Adrenal gland (tissue), 12 donors: ENCODE results near the gene LRP1. TPM values are rescaled to one million over a fixed set of nuclear protein-coding genes. Genes with fewer than 3 reads are reported as not detected.
A peak's percentile ranks its signal among the peaks of the same experiment; 100 is the strongest.

Experiments
- DNase-seq, 7 donors: peaks; one replicate each; pipeline ENCODE4 v3.0.0-alpha.2; 2019 to 2020
- H3K27ac ChIP-seq, 5 donors: fragments of 200-600 bp; sonication (generic) in 4 of 5; 1 replicate in 3 of 5; 2 replicates in 2 of 5; pipeline versions ENCODE4 v1.5.1 to v1.8.0; 2016 to 2020; ENCODE audit warnings: mild to moderate bottlenecking in 1 of 5
- H3K27me3 ChIP-seq: fragments of 200-600 bp; 2 replicates; pipeline ENCODE4 v1.8.0; 2021
- H3K36me3 ChIP-seq, 2 donors: fragments of 200-600 bp; replicated peaks in 1 of 2; 1 replicate in 1 of 2; 2 replicates in 1 of 2; pipeline versions ENCODE4 v1.5.1 to v1.8.0; 2018 to 2022
- H3K4me1 ChIP-seq, 2 donors: fragments of 200-600 bp; replicated peaks in 1 of 2; 1 replicate in 1 of 2; 2 replicates in 1 of 2; pipeline versions ENCODE4 v1.5.1 to v1.8.0; 2018 to 2021
- H3K4me3 ChIP-seq, 4 donors: fragments of 200-600 bp; sonication (generic) in 3 of 4; one replicate each; pipeline ENCODE4 v1.5.1; 2016 to 2018
- H3K9me3 ChIP-seq, 3 donors: fragments of 200-600 bp; sonication (generic) in 1 of 3; replicated peaks in 1 of 3; 1 replicate in 2 of 3; 2 replicates in 1 of 3; pipeline versions ENCODE4 v1.5.1 to v1.8.0; 2016 to 2021
- CTCF ChIP-seq, 6 experiments: fragments of 450-650 bp in 4 of 6; fragments of 200-600 bp in 2 of 6; sonication (generic) in 1 of 6; IDR thresholded peaks; 1 replicate in 5 of 6; 2 replicates in 1 of 6; pipeline versions ENCODE4 v1.5.1 to v1.8.0; 2016 to 2021; ENCODE audit warnings: antibody characterized with exemption in 6 of 6, mild to moderate bottlenecking in 2 of 6, moderate library complexity in 1 of 6
- POLR2A ChIP-seq, 2 donors: fragments of 450-650 bp; IDR thresholded peaks; one replicate each; pipeline ENCODE4 v1.6.1; 2017; ENCODE audit warnings: antibody characterized with exemption in 2 of 2, mild to moderate bottlenecking in 2 of 2, moderate library complexity in 1 of 2
- WGBS, 4 donors: extraction: QIAGEN DNeasy Blood & Tissue Kit in 2 of 4; methylation state at CpG; one replicate each; pipeline versions ENCODE4 v1.1.5 to v1.1.7; 2013 to 2017; 5-methylcytosine and 5-hydroxymethylcytosine counted together
- intact Hi-C, 2 donors: fragments of 100-400 bp; cut with DNase I; formaldehyde crosslinking; loops; one replicate each; pipeline versions ENCODE4 v1.14.1 to v1.15.0; 2022 to 2023
- polyA plus RNA-seq, 3 donors: library from polyadenylated mRNA; stranded (reverse); fragments of 200-250 nt in 2 of 3; fragments of 350-450 nt in 1 of 3; fragmentation: Illumina TruSeq in 1 of 3; extraction: RNeasy Lipid Tissue Mini Kit (QIAGEN cat#74804) in 1 of 3; gene quantifications; one replicate each; pipeline ENCODE4 v1.2.3, GENCODE V29; 2013 to 2014
- total RNA-seq, 9 donors: library from RNA; depleted of rRNA in 4 of 9; stranded (reverse); fragments of >200 nt in 4 of 9; fragments of 120-200 nt in 1 of 9; fragmentation: NEBNext Ultra II Directional in 1 of 9; extraction: Animal tissue kit (Norgen Biotek cat#: 25700) in 1 of 9; gene quantifications; one replicate each; pipeline versions ENCODE4 v1.1.0 to v1.2.4, GENCODE V29; 2013 to 2023
- donor health status: healthy with polysubstance abuse.
- donor health status: Bipolar disorder and iron deficiency.
- donor health status: DM: yes; HTN: yes; CAD: no.
- donor health status: DM: no; HTN: no; CAD: no.
- donor health status: DM: no; HTN: no; CAD: no.
- donor health status: DM: yes; HTN: yes; CAD: no.

The LRP1 gene
- total and polyA plus RNA-seq, 12 donors: 18.4 to 307 (median 138) TPM

- peaks cover 8 to 37% of the 10 kb centered on the region in 2 donors for H3K4me1 ChIP-seq
- 83 to 100% (median 92%) methylated on average over 3 of the region's 3 CpGs for WGBS, 4 donors
- intact Hi-C loops: no loop called here
- no peak overlapping the region for H3K4me3 ChIP-seq
- peak overlapping the region in 1 of 5 donors; percentile 50 for H3K27ac ChIP-seq
- DNase-seq: peak in 2 of 7 donors; percentile 9 to 23
- no peaks in the 10 kb centered on the region for H3K9me3 ChIP-seq
- H3K27me3 ChIP-seq: no peaks in the 10 kb centered on the region
- TF ChIP-seq POLR2A (IDR thresholded peaks at IDR 0.05) (no peak), CTCF (IDR thresholded peaks at IDR 0.05) (no peak)
- peaks cover 0 to 86% of the 10 kb centered on the region in 2 donors for H3K36me3 ChIP-seq
These were observed 32.8 kb upstream of the LRP1 start for GRCh38 chr12:57095440-57095839.

- peak overlapping the region in 3 of 5 donors; percentile 60 to 72 (median 62) for H3K27ac ChIP-seq
- intact Hi-C loops: no loop called here
- peaks cover 0 to 83% of the 10 kb centered on the region in 2 donors for H3K36me3 ChIP-seq
- H3K9me3 ChIP-seq: no peaks in the 10 kb centered on the region
- H3K4me1 ChIP-seq: peaks cover 8 to 30% of the 10 kb centered on the region in 2 donors
- peak in 2 of 7 donors; percentile 25 to 29 for DNase-seq
- TF ChIP-seq CTCF (IDR thresholded peaks at IDR 0.05) (no peak), POLR2A (IDR thresholded peaks at IDR 0.05) (no peak)
- 77 to 94% (median 90%) methylated on average over 6 of the region's 6 CpGs for WGBS, 4 donors
- H3K4me3 ChIP-seq: no peak overlapping the region
- H3K27me3 ChIP-seq: no peaks in the 10 kb centered on the region
These were observed 32.1 kb upstream of the LRP1 start for GRCh38 chr12:57096099-57096572.

- TF ChIP-seq CTCF (IDR thresholded peaks at IDR 0.05) (no peak), POLR2A (IDR thresholded peaks at IDR 0.05) (no peak)
- intact Hi-C loops: no loop called here
- peaks cover 8 to 28% of the 10 kb centered on the region in 2 donors for H3K4me1 ChIP-seq
- no peak overlapping the region for H3K4me3 ChIP-seq
- H3K36me3 ChIP-seq: peaks cover 0 to 75% of the 10 kb centered on the region in 2 donors
- no peaks in the 10 kb centered on the region for H3K27me3 ChIP-seq
- no peaks in the 10 kb centered on the region for H3K9me3 ChIP-seq
- peak in 4 of 7 donors; percentile 24 to 52 (median 44) for DNase-seq
- WGBS, 4 donors: 50 to 61% (median 58%) methylated on average over 7 to 8 of the region's 8 CpGs
- H3K27ac ChIP-seq: peak overlapping the region in 4 of 5 donors; percentile 2 to 72 (median 61)
These were observed 31.3 kb upstream of the LRP1 start for GRCh38 chr12:57096748-57097553.

- peak in 2 of 7 donors; percentile 20 to 27 for DNase-seq
- Histone ChIP-seq H3K27ac (peak overlapping the region in 4 of 5 donors; percentile 2 to 72 (median 61)), H3K9me3 (no peaks in the 10 kb centered on the region), H3K27me3 (no peaks in the 10 kb centered on the region), H3K4me3 (no peak overlapping the region), H3K36me3 (peaks cover 0 to 70% of the 10 kb centered on the region in 2 donors), H3K4me1 (peaks cover 8 to 32% of the 10 kb centered on the region in 2 donors)
- TF ChIP-seq POLR2A (IDR thresholded peaks at IDR 0.05) (no peak), CTCF (IDR thresholded peaks at IDR 0.05) (no peak)
- intact Hi-C loops: no loop called here
- 50 to 62% (median 58%) methylated on average over 8 of the region's 8 CpGs for WGBS, 4 donors
These were observed 30.8 kb upstream of the LRP1 start for GRCh38 chr12:57097554-57097835.
